ENCODE results near the gene SF3B6. TPM values are rescaled to one million over a fixed set of nuclear protein-coding genes. Genes with fewer than 3 reads are reported as not detected.

Gene SF3B6
- total RNA-seq, 4 donors from 2014 or later: 91.3 to 150 (median 125) TPM

GRCh38 chr2:24083567-24084385 is 7.7 kb upstream of the SF3B6 start:
- 24 to 27% methylated on average over 9 to 10 of the region's 30 CpGs for WGBS, 2 donors
- H3K27ac ChIP-seq: peak overlapping the region; percentile 90 to 97 (median 95)
- H3K36me3 ChIP-seq: peaks cover 0 to 44% (median 7%) of the 10 kb centered on the region in 3 donors
- intact Hi-C loops (cut with DNase I): no loop called here
- TF ChIP-seq POLR2A (IDR thresholded peaks at IDR 0.05) (peak in 2 of 4 donors; percentile 18 to 36), CTCF (IDR thresholded peaks at IDR 0.05) (no peak)
- no peaks in the 10 kb centered on the region for H3K27me3 ChIP-seq
- H3K4me3 ChIP-seq: peak overlapping the region; percentile 52 to 78 (median 68)
- peak; percentile 57 for DNase-seq
- no peaks in the 10 kb centered on the region for H3K9me3 ChIP-seq
- peaks cover 10 to 44% (median 20%) of the 10 kb centered on the region in 3 donors for H3K4me1 ChIP-seq

- Histone ChIP-seq H3K4me3 (peak overlapping the region; percentile 52 to 78 (median 68)), H3K27me3 (no peaks in the 10 kb centered on the region), H3K9me3 (no peaks in the 10 kb centered on the region), H3K4me1 (peaks cover 12 to 52% (median 20%) of the 10 kb centered on the region in 3 donors), H3K36me3 (peaks cover 0 to 47% (median 7%) of the 10 kb centered on the region in 3 donors), H3K27ac (peak overlapping the region; percentile 90 to 97 (median 95))
- no peak for DNase-seq
- TF ChIP-seq POLR2A (IDR thresholded peaks at IDR 0.05) (no peak), CTCF (IDR thresholded peaks at IDR 0.05) (no peak)
- WGBS, 2 donors: 33 to 73% methylated on average over 1 to 5 of the region's 8 CpGs
- intact Hi-C loops (cut with DNase I): no loop called here
These were observed 6.9 kb upstream of the SF3B6 start for GRCh38 chr2:24082787-24083566.

GRCh38 chr2:24080701-24081100 is 4.6 kb upstream of the SF3B6 start:
- TF ChIP-seq CTCF (IDR thresholded peaks at IDR 0.05) (no peak), POLR2A (IDR thresholded peaks at IDR 0.05) (no peak)
- H3K36me3 ChIP-seq: peaks cover 0 to 47% (median 7%) of the 10 kb centered on the region in 3 donors
- DNase-seq: no peak
- no peak overlapping the region for H3K4me3 ChIP-seq
- no peaks in the 10 kb centered on the region for H3K27me3 ChIP-seq
- intact Hi-C loops (cut with DNase I): no loop called here
- peaks cover 19 to 64% (median 24%) of the 10 kb centered on the region in 3 donors for H3K4me1 ChIP-seq
- H3K27ac ChIP-seq: peak overlapping the region in 3 of 4 donors; percentile 49 to 97 (median 93)
- no peaks in the 10 kb centered on the region for H3K9me3 ChIP-seq
- 70 to 91% methylated on average over 2 of the region's 2 CpGs for WGBS, 2 donors

GRCh38 chr2:24077879-24078278 is 1.8 kb upstream of the SF3B6 start:
- intact Hi-C loops (cut with DNase I): loop anchor here (10.0 kb wide), 1 partner anchor 153 kb away; the partner anchor contains the start of gene ATAD2B
- H3K4me3 ChIP-seq: peak overlapping the region in 3 of 4 donors; percentile 69 to 86 (median 82)
- H3K9me3 ChIP-seq: no peaks in the 10 kb centered on the region
- H3K4me1 ChIP-seq: peaks cover 18 to 62% (median 18%) of the 10 kb centered on the region in 3 donors
- TF ChIP-seq CTCF (IDR thresholded peaks at IDR 0.05): no peak
- no peak for TF ChIP-seq POLR2A (IDR thresholded peaks at IDR 0.05)
- H3K27ac ChIP-seq: peak overlapping the region; percentile 97 to 100 (median 98)
- no peak for DNase-seq
- H3K36me3 ChIP-seq: peaks cover 0 to 55% (median 7%) of the 10 kb centered on the region in 3 donors
- no peaks in the 10 kb centered on the region for H3K27me3 ChIP-seq
- WGBS, 2 donors: 50 to 61% methylated on average over 1 to 2 of the region's 2 CpGs
